ACC112 (cell line): ENCODE results near the gene MAP3K7CL.
A peak's percentile ranks its signal among the peaks of the same experiment; 100 is the strongest.

ENCODE experiments used
- H2AFZ ChIP-seq: fragments of 200-600 bp; sonication (generic); one replicate; pipeline ENCODE4 v1.6.0; 2017; ENCODE audit warnings: antibody characterized with exemption, low read length; ENCODE audit not compliant: unreplicated experiment
- H3K27ac ChIP-seq: fragments of 200-600 bp; sonication (generic); 2 replicates; pipeline ENCODE4 v1.5.1; 2014; ENCODE audit warnings: low read depth, mild to moderate bottlenecking, antibody characterized with exemption, low read length, moderate library complexity
- H3K27me3 ChIP-seq: fragments of 200-600 bp; sonication (generic); 2 replicates; pipeline ENCODE4 v1.6.1; 2014; ENCODE audit warnings: mild to moderate bottlenecking, antibody characterized with exemption, low read length, moderate library complexity, mixed read lengths; ENCODE audit not compliant: insufficient read depth
- H3K36me3 ChIP-seq: fragments of 200-600 bp; sonication (generic); 2 replicates; pipeline ENCODE4 v1.6.1; 2016; ENCODE audit warnings: mild to moderate bottlenecking, antibody characterized with exemption, low read length, moderate library complexity, mixed read lengths; ENCODE audit not compliant: insufficient read depth
- H3K4me1 ChIP-seq: fragments of 200-600 bp; sonication (generic); one replicate; pipeline ENCODE4 v1.6.1; 2016; ENCODE audit warnings: low read length, mixed read lengths; ENCODE audit not compliant: insufficient read depth, unreplicated experiment, control insufficient read depth
- H3K4me3 ChIP-seq: fragments of 200-600 bp; sonication (generic); 2 replicates; pipeline ENCODE4 v1.5.1; 2014; ENCODE audit warnings: mild to moderate bottlenecking, low read depth, low read length
- H3K79me2 ChIP-seq: fragments of 200-600 bp; sonication (generic); one replicate; pipeline ENCODE4 v1.6.0; 2016; ENCODE audit warnings: low read length; ENCODE audit not compliant: control insufficient read depth, unreplicated experiment, insufficient read depth

Gene MAP3K7CL

DNA sequence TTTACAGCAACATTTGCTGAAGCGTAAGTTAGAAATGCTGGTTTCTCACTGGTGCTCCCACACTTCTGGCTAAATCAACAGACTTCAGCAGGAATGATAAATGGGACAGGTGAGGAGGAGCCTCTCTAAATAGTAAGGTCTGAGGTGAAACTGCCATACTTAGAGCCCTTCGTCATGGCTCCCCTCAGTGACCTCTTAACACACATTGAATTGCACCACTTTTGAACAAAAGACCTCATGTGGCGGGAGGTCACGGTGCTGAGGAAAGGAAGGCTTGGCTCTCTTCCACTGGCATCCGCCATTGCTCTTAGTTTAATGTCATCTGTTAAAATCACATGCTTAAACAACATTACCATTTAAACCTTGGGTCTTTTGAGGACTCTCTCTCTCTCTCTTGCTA lies 3.4 kb downstream of the MAP3K7CL start:
- Histone ChIP-seq H2AFZ (no peak overlapping the region), H3K4me1 (peaks cover 15% of the 10 kb centered on the region), H3K27me3 (no peaks in the 10 kb centered on the region), H3K36me3 (no peaks in the 10 kb centered on the region), H3K4me3 (no peak overlapping the region), H3K27ac (no peak overlapping the region), H3K79me2 (no peaks in the 10 kb centered on the region)

GRCh38 chr21:29135481-29135880 lies 5.0 kb downstream of the MAP3K7CL start:
- Histone ChIP-seq H3K27ac (no peak overlapping the region), H2AFZ (no peak overlapping the region), H3K4me3 (no peak overlapping the region), H3K36me3 (no peaks in the 10 kb centered on the region), H3K79me2 (no peaks in the 10 kb centered on the region), H3K4me1 (peaks cover 7% of the 10 kb centered on the region), H3K27me3 (no peaks in the 10 kb centered on the region)

- H3K4me1 ChIP-seq, result peaks cover 2% of the 10 kb centered on the region
- no peaks in the 10 kb centered on the region for H3K27me3 ChIP-seq
- no peaks in the 10 kb centered on the region for H3K36me3 ChIP-seq
- H3K27ac ChIP-seq, result no peak overlapping the region
- no peaks in the 10 kb centered on the region for H3K79me2 ChIP-seq
- H2AFZ ChIP-seq, result no peak overlapping the region
- H3K4me3 ChIP-seq, result no peak overlapping the region
Measured at GRCh38 chr21:29136033-29136432, 5.6 kb downstream of the MAP3K7CL start.

DNA sequence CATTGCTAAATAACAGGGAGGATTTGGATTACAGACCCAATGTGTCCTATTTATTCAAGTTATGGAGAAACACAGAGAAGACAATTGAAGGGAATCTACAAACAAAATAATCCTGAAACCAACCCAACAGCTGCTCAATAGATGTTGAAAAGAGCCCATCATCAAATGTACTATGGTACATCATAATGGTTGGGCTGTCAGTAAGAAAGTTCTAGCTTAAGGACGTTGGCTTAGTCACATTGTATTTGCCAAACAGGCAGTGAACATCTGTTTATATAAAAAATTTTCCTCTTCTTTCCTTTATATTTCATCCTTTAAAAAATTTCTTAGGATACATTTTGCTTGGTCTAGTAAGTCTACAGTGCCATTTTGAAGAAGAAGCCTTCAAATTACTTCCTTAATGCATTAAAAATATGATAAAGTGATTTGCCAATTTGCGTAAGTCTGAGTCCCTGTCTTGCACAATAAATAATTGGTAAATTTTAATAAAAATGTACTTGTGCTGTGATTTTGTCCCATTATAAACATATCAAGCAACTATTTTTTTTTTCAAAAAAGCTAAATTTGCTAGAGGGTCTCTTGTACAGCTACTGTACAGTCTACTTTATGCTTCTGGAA lies 14.4 kb downstream of the MAP3K7CL start:
- no peak overlapping the region; the same call in 1 of the 2 replicates for H3K4me3 ChIP-seq
- H3K79me2 ChIP-seq, result no peaks in the 10 kb centered on the region
- H3K27me3 ChIP-seq, result no peaks in the 10 kb centered on the region
- H2AFZ ChIP-seq, result no peak overlapping the region
- H3K4me1 ChIP-seq, result peaks cover 42% of the 10 kb centered on the region
- H3K36me3 ChIP-seq, result no peaks in the 10 kb centered on the region
- peak overlapping the region; percentile 92 for H3K27ac ChIP-seq

DNA sequence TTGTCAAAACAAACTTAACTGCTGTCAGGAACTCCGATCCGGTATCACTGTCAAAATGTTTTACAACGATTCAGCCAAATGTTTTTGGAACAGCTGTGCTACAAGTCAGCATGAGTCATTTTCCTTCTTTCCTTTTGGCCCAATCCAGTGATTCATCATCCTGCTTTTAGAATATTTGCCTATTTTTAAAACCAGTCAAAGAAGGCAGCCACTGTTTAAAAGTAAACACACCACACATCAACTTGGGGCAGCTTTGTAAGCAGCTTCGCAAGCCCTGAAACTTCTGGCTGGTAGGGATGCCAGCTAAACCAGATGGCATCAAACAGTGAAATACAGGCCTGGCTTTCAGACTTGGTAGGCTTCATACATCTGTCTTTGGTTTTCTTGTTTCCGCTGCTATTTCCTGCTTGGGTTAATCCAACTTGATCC lies 14.9 kb downstream of the MAP3K7CL start:
- Histone ChIP-seq H3K27ac (peak overlapping the region; percentile 92), H3K36me3 (no peaks in the 10 kb centered on the region), H3K4me3 (peak overlapping the region; percentile 51), H2AFZ (peak overlapping the region; percentile 51), H3K27me3 (no peaks in the 10 kb centered on the region), H3K4me1 (peaks cover 47% of the 10 kb centered on the region), H3K79me2 (no peaks in the 10 kb centered on the region)

DNA sequence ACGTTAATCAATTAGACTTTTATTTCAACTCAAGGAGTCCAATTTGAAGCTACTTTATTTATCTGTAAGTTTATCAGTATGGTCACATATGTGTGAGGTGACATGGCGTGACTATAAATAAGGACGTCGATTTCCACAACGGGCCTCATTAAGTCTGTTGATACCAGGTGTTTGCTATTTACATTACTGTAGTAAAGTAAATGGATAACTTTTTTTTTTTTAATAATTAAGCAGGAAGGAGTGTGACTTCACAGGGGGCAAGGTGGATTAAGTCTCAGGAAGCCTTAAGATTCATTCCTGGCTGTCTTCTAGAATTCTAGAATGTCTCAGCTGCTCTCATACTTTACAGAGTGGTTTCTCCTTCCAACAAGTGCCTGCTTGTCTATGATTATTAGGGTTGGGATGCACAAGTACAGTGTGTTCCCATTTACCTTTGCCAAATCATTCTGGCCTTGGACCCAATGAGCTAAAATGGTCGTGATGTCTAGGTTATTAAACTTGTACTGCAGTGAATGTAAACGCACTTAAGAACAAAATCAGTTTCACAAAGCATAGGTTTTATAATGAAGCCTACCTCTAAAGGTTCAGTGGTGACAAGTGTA lies 15.5 kb downstream of the MAP3K7CL start:
- Histone ChIP-seq H2AFZ (peak overlapping the region; percentile 51), H3K36me3 (no peaks in the 10 kb centered on the region), H3K27ac (peak overlapping the region; percentile 92), H3K4me3 (peak overlapping the region; percentile 51), H3K27me3 (no peaks in the 10 kb centered on the region), H3K79me2 (no peaks in the 10 kb centered on the region), H3K4me1 (peaks cover 47% of the 10 kb centered on the region)

GRCh38 chr21:29146726-29147125 lies 16.3 kb downstream of the MAP3K7CL start:
- Histone ChIP-seq H3K79me2 (no peaks in the 10 kb centered on the region), H3K4me1 (peaks cover 47% of the 10 kb centered on the region), H3K27me3 (no peaks in the 10 kb centered on the region), H3K36me3 (no peaks in the 10 kb centered on the region), H3K4me3 (peak overlapping the region; percentile 0; the same call in 1 of the 2 replicates), H2AFZ (peak overlapping the region; percentile 17), H3K27ac (peak overlapping the region; percentile 92)

GRCh38 chr21:29148530-29148929 lies 18.1 kb downstream of the MAP3K7CL start:
- Histone ChIP-seq H3K36me3 (no peaks in the 10 kb centered on the region), H3K27me3 (no peaks in the 10 kb centered on the region), H3K27ac (no peak overlapping the region), H3K79me2 (no peaks in the 10 kb centered on the region), H3K4me1 (peaks cover 47% of the 10 kb centered on the region), H3K4me3 (no peak overlapping the region), H2AFZ (no peak overlapping the region)

DNA sequence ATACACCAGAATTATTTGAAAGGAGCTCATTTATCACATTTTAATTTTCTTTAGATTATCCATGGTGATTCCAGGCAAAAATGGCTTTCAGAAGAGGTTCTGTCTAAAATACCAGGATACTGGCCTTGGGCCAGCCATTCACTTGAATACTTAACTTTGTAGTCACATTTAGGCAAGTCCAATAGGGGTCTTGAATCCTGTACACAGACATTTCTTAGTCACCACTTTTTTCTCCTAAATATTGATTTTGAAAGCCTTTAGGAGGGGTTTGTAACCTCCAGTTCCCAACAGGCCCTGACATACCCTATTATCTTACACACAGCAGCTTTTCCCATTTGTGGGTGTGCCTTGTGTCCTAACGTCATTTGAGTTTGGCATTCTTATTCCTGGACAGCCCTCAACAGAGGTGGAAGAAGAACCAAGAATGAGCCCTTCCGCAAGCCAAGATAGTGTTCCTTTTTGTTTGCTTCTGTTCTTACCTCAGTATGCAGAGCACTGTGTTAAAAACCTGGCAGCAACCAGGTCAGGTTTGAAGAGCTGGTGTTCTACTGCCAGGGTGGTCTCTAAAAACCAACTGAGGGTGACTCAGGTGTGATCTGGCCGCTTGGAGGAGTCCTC lies 19.5 kb downstream of the MAP3K7CL start:
- Histone ChIP-seq H3K27ac (no peak overlapping the region), H3K79me2 (no peaks in the 10 kb centered on the region), H3K4me1 (peaks cover 37% of the 10 kb centered on the region), H3K36me3 (no peaks in the 10 kb centered on the region), H3K4me3 (no peak overlapping the region), H3K27me3 (no peaks in the 10 kb centered on the region), H2AFZ (no peak overlapping the region)

DNA sequence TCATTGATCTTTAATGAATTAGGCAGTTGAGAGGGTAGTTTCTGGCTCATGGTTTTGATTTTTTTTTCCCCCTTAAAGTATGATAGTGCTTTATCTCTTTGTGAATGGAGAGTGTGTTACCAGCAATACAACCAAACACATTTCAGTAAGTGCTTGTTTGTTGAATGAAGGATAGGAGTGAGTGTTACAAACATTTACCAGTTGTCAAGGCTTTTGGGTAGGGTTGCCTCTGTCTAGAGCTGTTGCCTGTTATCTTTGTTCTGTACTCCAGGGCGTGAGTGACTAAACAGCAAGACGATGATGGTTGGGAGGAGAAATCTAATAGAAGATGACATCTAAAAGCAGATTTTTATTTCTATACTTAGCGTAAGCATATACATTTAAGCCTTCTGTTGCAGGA lies 21.5 kb downstream of the MAP3K7CL start:
- H2AFZ ChIP-seq, result no peak overlapping the region
- H3K36me3 ChIP-seq, result no peaks in the 10 kb centered on the region
- H3K4me1 ChIP-seq, result peaks cover 35% of the 10 kb centered on the region

DNA sequence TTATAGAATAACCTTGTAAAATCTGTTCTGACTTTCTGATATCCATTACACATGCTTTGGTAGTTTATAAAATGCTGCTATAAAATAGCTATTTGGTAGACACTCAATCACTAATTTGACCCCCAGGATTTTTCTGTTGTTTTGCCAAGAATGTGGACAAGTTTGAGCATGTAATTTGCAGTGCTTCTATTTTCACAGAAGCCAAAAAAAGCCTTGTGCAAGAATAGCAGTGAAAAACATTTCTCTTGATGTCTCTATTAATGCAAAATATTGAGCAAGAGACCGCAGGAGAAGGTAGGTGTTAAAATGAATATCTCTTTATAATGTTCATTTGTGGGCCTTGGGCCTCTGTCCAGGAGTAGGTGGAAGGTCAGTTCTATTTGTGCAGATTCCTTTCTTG lies 22.5 kb downstream of the MAP3K7CL start:
- Histone ChIP-seq H3K36me3 (no peaks in the 10 kb centered on the region), H2AFZ (no peak overlapping the region), H3K4me1 (peaks cover 35% of the 10 kb centered on the region)

More for the DNA sequence above, 21.5 kb downstream of the MAP3K7CL start:
- no peak overlapping the region for H3K27ac ChIP-seq
- H3K27me3 ChIP-seq, result no peaks in the 10 kb centered on the region
- H3K79me2 ChIP-seq, result no peaks in the 10 kb centered on the region
- H3K4me3 ChIP-seq, result no peak overlapping the region

More for the DNA sequence above, 22.5 kb downstream of the MAP3K7CL start:
- H3K4me3 ChIP-seq, result no peak overlapping the region
- no peaks in the 10 kb centered on the region for H3K79me2 ChIP-seq
- no peaks in the 10 kb centered on the region for H3K27me3 ChIP-seq
- no peak overlapping the region for H3K27ac ChIP-seq
